D721Med (cell line): Measurements from ENCODE around the gene ACSL1.

Experiments
- DNase-seq: peaks from one replicate; pipeline ENCODE4 v3.0.0; 2011; ENCODE audit warnings: low spot score; ENCODE audit not compliant: insufficient read length
- FAIRE-seq: peaks from 2 replicates; lab custom pipeline; 2011; peaks lifted over from hg19 to GRCh38; lab: Jason Lieb, UNC
- TF ChIP-seq, protein P1 (sequence below): IDR thresholded peaks from 2 replicates; pipeline ENCODE4 v1.5.1; 2012; ENCODE audit warnings: mild to moderate bottlenecking, control low read depth; ENCODE audit not compliant: insufficient read depth; ENCODE audit errors: missing control alignments

The ACSL1 gene

DNA sequence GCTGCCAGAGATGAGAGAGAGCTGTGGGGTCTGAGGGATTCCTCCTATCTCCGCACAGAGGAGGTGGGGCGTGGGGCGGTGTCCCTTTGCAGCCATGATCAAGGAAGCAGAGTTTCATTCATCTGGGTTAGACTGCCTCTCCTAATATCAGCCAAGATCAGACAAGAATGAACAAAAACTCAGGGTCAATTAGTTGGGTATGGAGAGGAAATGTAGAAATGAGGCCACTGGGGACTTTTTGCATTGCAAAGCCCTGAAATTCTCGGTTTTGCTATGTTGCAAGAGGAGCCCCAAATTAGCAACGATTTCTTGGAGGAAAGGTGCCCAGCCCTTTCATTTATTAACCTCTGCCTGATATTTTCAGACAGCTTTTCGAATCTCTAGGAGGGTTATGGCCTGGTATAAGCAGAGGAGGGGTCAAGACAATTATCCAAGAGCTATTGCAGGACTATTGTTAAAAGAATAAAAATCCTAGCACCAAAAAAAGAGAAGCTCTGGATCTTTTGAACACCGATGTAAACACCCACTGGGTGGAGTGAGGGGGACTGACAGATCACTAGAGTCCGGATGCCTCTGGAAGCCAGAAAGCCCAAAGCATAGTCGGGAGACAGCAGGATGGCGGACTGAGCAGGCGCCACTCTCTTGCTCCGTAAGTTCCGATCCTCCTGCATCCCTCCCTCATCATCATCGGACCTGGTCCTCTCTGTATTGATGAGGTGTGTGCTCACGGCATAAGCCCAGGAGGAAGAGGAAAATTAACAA, 34.4 kb upstream of the ACSL1 start:
- DNase-seq (no peak), FAIRE-seq (no peak)
- TF ChIP-seq, protein P1, sequence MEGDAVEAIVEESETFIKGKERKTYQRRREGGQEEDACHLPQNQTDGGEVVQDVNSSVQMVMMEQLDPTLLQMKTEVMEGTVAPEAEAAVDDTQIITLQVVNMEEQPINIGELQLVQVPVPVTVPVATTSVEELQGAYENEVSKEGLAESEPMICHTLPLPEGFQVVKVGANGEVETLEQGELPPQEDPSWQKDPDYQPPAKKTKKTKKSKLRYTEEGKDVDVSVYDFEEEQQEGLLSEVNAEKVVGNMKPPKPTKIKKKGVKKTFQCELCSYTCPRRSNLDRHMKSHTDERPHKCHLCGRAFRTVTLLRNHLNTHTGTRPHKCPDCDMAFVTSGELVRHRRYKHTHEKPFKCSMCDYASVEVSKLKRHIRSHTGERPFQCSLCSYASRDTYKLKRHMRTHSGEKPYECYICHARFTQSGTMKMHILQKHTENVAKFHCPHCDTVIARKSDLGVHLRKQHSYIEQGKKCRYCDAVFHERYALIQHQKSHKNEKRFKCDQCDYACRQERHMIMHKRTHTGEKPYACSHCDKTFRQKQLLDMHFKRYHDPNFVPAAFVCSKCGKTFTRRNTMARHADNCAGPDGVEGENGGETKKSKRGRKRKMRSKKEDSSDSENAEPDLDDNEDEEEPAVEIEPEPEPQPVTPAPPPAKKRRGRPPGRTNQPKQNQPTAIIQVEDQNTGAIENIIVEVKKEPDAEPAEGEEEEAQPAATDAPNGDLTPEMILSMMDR = no peak

DNA sequence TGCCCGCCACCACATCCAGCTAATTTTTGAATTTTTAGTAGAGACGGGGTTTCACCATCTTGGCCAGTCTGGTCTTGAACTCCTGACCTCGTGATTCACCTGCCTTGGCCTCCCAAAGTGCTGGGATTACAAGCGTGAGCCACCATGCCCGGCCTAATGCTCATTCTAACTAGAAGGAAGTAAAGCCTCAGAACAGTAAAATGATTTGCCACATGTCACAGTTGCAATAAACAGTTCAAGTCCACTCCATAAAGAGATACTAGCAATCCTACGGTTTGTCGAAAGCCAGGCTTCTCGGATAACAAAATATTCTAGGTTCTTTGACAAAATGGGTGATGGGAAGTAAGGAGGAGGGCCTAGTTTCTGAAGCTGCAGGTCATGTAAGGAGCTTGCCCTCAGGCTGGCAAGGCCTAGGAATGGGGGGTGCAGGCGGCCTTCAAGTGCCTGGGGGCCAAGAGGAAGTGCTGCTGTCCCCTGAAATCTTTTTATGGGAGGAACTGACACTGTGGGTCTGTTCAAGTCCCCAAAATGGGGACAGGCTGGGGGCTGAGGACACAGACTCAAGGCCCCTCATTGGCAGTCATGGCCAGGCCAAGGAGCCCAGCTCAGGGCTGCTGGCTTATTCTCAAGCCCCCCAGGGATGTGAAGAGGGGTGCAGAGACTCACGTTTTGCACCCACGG, 31.8 kb upstream of the ACSL1 start:
- DNase-seq = no peak
- FAIRE-seq = no peak
- TF ChIP-seq, protein P1 = no peak

DNA sequence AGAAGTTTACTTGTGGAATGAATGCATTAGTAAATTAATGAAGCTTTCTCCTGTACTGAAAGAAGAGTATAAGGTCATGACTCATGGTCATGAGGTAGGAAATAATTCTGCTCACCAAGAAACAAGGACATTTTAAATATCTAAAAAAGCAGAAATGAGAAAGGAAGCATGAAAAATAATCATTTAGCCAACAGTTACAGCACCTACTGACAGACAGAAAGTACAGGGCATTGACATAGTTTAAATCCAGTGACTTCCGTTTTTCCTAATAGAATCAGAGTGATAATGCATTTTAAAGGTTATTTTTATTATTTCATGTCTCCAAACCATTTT, 30.5 kb upstream of the ACSL1 start:
- no peak for DNase-seq
- TF ChIP-seq, protein P1 = no peak
- FAIRE-seq = no peak

DNA sequence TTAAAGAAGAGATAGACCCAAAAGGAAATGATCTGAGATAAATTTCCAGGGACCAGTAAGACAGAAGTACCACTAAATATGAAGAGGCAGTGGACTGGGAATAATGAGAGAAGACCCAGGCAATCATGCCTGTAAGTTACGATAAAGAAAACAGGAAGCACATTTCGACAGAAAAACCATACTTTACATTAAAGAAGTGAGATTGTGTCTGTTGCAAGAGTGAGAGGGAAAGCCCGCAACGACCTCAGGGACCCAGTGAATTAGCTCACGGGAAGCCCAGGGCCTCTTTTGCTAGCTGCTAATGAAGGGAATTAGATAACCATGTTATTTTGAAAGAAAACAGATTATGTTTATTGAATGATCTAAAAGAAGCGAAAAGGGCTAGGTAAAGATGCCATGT, 28.9 kb upstream of the ACSL1 start:
- DNase-seq (no peak), FAIRE-seq (no peak)
- TF ChIP-seq, protein P1 = no peak

DNA sequence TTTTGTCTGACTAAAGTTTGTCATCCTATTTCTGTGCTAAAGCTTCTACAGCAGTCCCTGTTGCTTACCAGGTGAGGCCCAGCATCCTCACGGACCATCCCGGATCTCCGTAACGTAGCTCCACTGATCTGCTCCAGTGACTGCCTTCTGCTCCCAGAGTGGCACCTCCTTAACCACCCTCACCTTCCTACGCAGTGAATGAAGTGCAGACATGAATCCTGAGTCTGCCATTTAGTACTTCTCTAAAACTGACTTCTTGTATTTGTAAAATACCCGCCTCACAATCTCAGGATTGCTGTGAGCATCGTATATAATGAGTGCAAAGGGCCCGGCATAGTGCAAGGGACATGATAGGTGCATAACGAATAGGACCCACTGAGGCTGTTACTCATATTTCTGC, 27.7 kb upstream of the ACSL1 start:
- DNase-seq (no peak), FAIRE-seq (no peak)
- TF ChIP-seq, protein P1 = no peak

DNA sequence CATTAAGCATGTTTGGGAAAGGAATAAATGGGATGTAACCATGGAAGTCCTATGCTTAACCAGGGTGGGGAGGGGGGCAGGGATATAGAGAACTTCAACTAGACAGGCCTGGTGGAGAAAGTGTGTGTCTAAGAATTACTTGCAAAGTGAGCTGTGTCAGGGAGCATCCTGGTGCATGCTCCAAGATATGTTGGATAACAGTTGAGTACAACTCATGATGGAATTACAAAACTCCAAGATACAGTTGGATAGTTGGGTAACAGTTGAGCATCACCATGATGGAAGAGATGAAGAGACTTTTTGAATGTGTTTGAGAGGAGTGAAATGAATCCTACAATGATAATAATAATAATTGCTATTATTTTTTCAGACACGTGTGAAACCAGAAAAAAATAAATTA, 26.1 kb upstream of the ACSL1 start:
- no peak for FAIRE-seq
- DNase-seq = no peak
- TF ChIP-seq, protein P1 = no peak

DNA sequence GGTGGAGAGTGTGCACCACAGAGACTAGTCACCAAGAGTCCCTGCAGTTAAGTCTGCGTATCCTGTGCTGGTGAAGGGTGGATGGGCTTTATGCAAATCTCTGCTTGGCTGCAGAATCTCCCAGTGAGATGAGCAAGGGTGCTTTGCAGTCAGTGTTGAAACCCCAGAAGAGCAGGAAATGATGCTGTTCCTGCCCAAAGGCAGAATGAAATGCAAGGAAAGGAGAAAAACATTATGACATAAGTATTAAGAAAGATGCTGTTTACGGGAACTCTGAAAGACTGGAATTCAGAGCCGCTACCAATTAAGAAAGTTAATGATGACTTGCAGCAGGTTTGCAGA, 25.4 kb upstream of the ACSL1 start:
- no peak for FAIRE-seq

More for the DNA sequence above, 25.4 kb upstream of the ACSL1 start:
- TF ChIP-seq, protein P1 = no peak
- no peak for DNase-seq
